ENCODE measurements around the gene ARHGEF10L. TPM values are rescaled to one million over a fixed set of nuclear protein-coding genes. Genes with fewer than 3 reads are reported as not detected.

ARHGEF10L gene
- total RNA-seq, 1 experiment from 2014 or later: 11.2 TPM

- H3K27ac ChIP-seq (ENCODE audit: low read length): peak overlapping the region; percentile 89
- H3K27me3 ChIP-seq (ENCODE audit: low read length): no peaks in the 10 kb centered on the region
- POLR2A ChIA-PET (ENCODE audit: unreplicated experiment): no interaction called here
- H3K9me2 ChIP-seq (replicated peaks; ENCODE audit: low read length): no peaks in the 10 kb centered on the region
- TF ChIP-seq EZH2phosphoT487 (IDR thresholded peaks at IDR 0.05; ENCODE audit: borderline replicate concordance, low read length) (no peak), EZH2 (IDR thresholded peaks at IDR 0.05; ENCODE audit: low read length, unreplicated experiment) (no peak), CTCF (conservative IDR thresholded peaks at IDR 0.05; ENCODE audit: low read depth, low read length) (no peak)
- no TSS peak for BruUV-seq (replicated peaks)
- no peaks in the 10 kb centered on the region for H4K20me1 ChIP-seq (ENCODE audit: low read length)
- no peak overlapping the region for H2AFZ ChIP-seq (ENCODE audit: low read length)
- H3K4me1 ChIP-seq (ENCODE audit: insufficient read depth, low read length): peaks cover 59% of the 10 kb centered on the region
- no peaks in the 10 kb centered on the region for H3K9me3 ChIP-seq (ENCODE audit: low read length)
- H3K79me2 ChIP-seq (ENCODE audit: low read length): peaks cover 57% of the 10 kb centered on the region
- no peak overlapping the region for H3K9ac ChIP-seq (ENCODE audit: low read length)
- H3F3A ChIP-seq (ENCODE audit: low read length, unreplicated experiment): no peaks in the 10 kb centered on the region
- no peak for DNase-seq
- no peak overlapping the region for H3K4me2 ChIP-seq (ENCODE audit: low read length)
- intact Hi-C loops (cut with micrococcal nuclease): no loop called here
- no peak for ATAC-seq
- CTCF ChIA-PET: no interaction called here
- H3K4me3 ChIP-seq (ENCODE audit: low read length): no peak overlapping the region
- H3K36me3 ChIP-seq (ENCODE audit: low read depth, low read length): no peaks in the 10 kb centered on the region
These were observed 19.0 kb downstream of the ARHGEF10L start for GRCh38 chr1:17558541-17558940.

GRCh38 chr1:17558954-17559614 is 19.6 kb downstream of the ARHGEF10L start:
- ATAC-seq: no peak
- Histone ChIP-seq H3K27me3 (ENCODE audit: low read length) (no peaks in the 10 kb centered on the region), H3K36me3 (ENCODE audit: low read depth, low read length) (no peaks in the 10 kb centered on the region), H3K4me1 (ENCODE audit: insufficient read depth, low read length) (peaks cover 54% of the 10 kb centered on the region), H3K9me2 (replicated peaks; ENCODE audit: low read length) (no peaks in the 10 kb centered on the region), H3K9me3 (ENCODE audit: low read length) (no peaks in the 10 kb centered on the region), H4K20me1 (ENCODE audit: low read length) (no peaks in the 10 kb centered on the region), H3K9ac (ENCODE audit: low read length) (peak overlapping the region; percentile 65), H3K4me3 (ENCODE audit: low read length) (no peak overlapping the region), H3K27ac (ENCODE audit: low read length) (peak overlapping the region; percentile 89), H2AFZ (ENCODE audit: low read length) (no peak overlapping the region), H3F3A (ENCODE audit: low read length, unreplicated experiment) (no peaks in the 10 kb centered on the region), H3K79me2 (ENCODE audit: low read length) (peaks cover 63% of the 10 kb centered on the region), H3K4me2 (ENCODE audit: low read length) (peak overlapping the region; percentile 57)
- TF ChIP-seq EZH2 (IDR thresholded peaks at IDR 0.05; ENCODE audit: low read length, unreplicated experiment) (no peak), CTCF (conservative IDR thresholded peaks at IDR 0.05; ENCODE audit: low read depth, low read length) (no peak), EZH2phosphoT487 (IDR thresholded peaks at IDR 0.05; ENCODE audit: borderline replicate concordance, low read length) (no peak)
- ChIA-PET CTCF (no interaction called here), POLR2A (ENCODE audit: unreplicated experiment) (no interaction called here)
- intact Hi-C loops (cut with micrococcal nuclease): no loop called here
- DNase-seq: peak; percentile 48
- no TSS peak for BruUV-seq (replicated peaks)

GRCh38 chr1:17559615-17560419 is 20.3 kb downstream of the ARHGEF10L start:
- intact Hi-C loops (cut with micrococcal nuclease): no loop called here
- peak; percentile 57 for ATAC-seq
- Histone ChIP-seq H3F3A (ENCODE audit: low read length, unreplicated experiment) (no peaks in the 10 kb centered on the region), H3K27ac (ENCODE audit: low read length) (peak overlapping the region; percentile 89), H3K9ac (ENCODE audit: low read length) (peak overlapping the region; percentile 65), H3K79me2 (ENCODE audit: low read length) (peaks cover 63% of the 10 kb centered on the region), H3K4me1 (ENCODE audit: insufficient read depth, low read length) (peaks cover 46% of the 10 kb centered on the region), H3K4me2 (ENCODE audit: low read length) (peak overlapping the region; percentile 57), H3K36me3 (ENCODE audit: low read depth, low read length) (no peaks in the 10 kb centered on the region), H4K20me1 (ENCODE audit: low read length) (no peaks in the 10 kb centered on the region), H3K9me3 (ENCODE audit: low read length) (no peaks in the 10 kb centered on the region), H3K4me3 (ENCODE audit: low read length) (no peak overlapping the region), H3K27me3 (ENCODE audit: low read length) (no peaks in the 10 kb centered on the region), H2AFZ (ENCODE audit: low read length) (no peak overlapping the region), H3K9me2 (replicated peaks; ENCODE audit: low read length) (no peaks in the 10 kb centered on the region)
- TF ChIP-seq EZH2 (IDR thresholded peaks at IDR 0.05; ENCODE audit: low read length, unreplicated experiment) (no peak), EZH2phosphoT487 (IDR thresholded peaks at IDR 0.05; ENCODE audit: borderline replicate concordance, low read length) (no peak), CTCF (conservative IDR thresholded peaks at IDR 0.05; ENCODE audit: low read depth, low read length) (no peak)
- ChIA-PET POLR2A (ENCODE audit: unreplicated experiment) (interaction anchor here (0.5 kb wide), 1 partner anchor 69 kb away, joined by 9 read pairs; no protein-coding TSS in a partner anchor), CTCF (no interaction called here)
- DNase-seq: peak; percentile 75
- no TSS peak for BruUV-seq (replicated peaks)

Measured in PC-3 (cell line).